GM10847 (cell line): Measurements from ENCODE around the gene KCNK4.

Experiments used
- POLR2A ChIP-seq: IDR thresholded peaks from 2 replicates; pipeline ENCODE4 v1.6.1; 2011; ENCODE audit not compliant: insufficient read length; ENCODE audit errors: extremely low read depth

KCNK4 gene

DNA sequence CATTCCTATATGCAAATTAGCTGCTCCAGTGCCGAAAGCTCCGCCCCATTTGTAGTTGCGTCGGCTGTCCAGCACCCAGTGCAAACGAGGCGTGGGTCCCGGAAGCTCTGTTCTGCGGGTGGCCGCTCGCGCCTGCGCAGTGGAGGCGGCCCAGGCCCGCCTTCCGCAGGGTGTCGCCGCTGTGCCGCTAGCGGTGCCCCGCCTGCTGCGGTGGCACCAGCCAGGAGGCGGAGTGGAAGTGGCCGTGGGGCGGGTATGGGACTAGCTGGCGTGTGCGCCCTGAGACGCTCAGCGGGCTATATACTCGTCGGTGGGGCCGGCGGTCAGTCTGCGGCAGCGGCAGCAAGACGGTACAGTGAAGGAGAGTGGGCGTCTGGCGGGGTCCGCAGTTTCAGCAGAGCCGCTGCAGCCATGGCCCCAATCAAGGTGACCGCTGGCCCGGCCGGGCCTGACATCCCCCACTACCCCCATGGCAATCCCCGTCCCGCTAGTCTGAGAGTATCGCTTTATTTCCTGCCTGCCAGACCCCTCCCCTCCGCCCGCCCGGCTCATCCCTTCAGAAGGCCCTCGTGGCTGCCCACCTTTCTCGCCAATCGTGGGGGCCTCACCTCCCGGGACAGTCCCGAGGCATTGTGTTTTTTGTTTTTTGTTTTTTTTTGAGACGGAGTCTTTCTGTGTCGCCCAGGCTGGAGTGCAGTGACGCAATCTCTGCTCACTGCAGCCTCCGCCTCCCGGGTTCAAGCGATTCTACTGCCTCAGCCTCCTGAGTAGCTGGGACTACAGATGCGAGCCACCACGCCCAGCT, 27.1 kb downstream of the KCNK4 start, which contains the start of gene PRDX5:
Gene PRDX5 (plus strand): TSS at position 161 of the 805 bp plus-strand sequence. CDS start 95 bp downstream, at position 256.
- peak; percentile 76 for TF ChIP-seq POLR2A

DNA sequence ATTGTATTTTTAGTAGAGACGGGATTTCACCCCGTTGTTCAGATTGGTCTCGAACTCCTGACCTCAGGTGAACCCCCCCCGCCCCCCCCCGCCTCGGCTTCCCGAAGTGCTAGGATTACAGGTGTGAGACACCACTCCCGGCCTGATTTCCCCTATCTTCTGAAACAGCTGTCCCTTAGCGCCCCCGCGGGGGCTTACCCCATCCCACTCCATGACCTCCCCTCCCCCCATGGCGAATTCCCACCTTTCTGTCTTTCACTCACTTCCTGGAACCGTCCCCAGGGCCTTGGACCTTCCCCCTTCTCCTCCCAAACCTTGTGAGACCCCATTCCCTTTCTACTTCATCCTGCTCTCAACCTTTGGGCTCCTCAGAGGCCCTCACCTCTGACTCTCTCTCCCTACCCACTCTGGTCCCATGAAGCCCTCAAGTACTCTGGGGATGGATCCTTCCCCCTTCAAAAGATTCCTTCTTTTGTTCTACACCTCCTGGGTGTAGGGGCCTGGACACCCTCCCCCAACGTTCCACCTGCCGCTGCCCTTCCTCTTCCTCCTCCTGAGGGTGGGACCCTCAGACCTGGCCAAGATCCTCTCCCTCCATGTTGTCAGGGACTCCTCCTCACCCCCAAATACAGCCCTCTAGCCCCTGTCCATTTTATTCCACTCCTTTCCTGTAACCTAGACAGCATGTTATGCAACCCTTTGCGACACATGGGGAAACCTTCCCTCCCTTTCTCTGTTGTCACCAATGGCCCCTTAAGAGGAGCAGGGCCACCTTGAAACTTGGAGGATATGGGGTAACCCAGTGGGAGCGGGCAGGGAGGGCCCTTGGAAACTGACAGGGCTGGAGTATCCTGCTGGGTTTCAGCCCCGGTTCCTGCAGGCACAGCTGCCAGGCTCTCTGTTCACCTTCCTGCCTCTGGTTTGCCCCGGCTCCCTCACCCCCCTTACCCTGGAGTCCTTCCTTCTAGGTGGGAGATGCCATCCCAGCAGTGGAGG, 28.0 kb downstream of the KCNK4 start:
- no peak for TF ChIP-seq POLR2A

DNA sequence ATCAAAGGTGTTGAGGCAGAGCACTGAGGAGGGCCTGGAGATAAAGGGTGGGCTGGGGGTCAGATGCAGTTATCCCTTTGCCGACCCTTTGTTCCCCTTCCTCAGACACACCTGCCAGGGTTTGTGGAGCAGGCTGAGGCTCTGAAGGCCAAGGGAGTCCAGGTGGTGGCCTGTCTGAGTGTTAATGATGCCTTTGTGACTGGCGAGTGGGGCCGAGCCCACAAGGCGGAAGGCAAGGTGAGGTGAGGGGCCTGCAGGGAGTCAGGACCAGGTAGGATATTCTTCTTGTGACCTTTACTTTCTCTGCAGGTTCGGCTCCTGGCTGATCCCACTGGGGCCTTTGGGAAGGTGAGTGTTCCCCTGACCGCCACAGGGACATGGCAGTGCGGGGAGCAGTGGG, 29.5 kb downstream of the KCNK4 start:
- TF ChIP-seq POLR2A = no peak

DNA sequence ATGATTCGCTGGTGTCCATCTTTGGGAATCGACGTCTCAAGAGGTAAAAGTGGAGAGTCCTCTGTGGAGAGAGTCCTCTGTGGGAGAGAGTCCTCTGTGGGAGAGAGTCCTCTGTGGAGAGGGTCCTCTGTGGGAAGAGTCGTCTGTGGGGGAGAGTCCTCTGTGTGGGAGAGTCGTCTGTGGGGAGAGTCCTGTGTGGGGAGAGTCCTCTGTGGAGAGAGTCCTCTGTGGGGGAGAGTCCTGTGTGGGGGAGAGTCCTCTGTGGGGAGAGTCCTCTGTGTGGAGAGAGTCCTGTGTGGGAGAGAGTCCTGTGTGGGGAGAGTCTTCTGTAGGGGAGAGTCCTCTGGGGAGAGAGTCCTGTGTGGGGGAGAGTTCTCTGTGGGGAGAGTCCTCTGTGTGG, 29.9 kb downstream of the KCNK4 start:
- TF ChIP-seq POLR2A = no peak

DNA sequence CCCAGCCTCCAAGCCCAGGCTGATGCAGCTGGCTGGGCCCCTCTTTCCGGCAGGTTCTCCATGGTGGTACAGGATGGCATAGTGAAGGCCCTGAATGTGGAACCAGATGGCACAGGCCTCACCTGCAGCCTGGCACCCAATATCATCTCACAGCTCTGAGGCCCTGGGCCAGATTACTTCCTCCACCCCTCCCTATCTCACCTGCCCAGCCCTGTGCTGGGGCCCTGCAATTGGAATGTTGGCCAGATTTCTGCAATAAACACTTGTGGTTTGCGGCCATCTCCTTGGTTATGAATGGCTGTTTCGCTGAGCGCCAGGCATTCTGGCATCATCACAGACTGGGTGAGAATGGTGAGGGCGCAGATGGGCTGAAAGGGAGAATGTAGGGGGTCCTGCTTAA, 30.4 kb downstream of the KCNK4 start:
- no peak for TF ChIP-seq POLR2A

DNA sequence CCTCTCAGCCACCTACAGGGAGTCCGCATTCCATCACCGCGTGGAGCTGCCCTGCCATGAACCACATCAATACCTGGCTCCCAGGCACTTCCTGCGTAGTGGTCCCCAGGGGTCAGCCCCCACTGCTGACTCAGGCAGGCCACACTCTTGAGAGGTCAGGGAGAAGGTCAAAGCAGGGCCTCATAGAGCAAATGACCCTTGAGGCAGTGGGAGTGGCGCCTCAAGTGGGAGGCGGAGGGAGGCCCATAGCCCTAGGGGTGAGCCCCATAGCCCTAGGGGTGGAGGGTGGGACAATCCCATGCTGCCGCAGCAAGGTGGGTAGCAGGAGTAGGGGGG, 31.8 kb downstream of the KCNK4 start:
- TF ChIP-seq POLR2A = no peak

DNA sequence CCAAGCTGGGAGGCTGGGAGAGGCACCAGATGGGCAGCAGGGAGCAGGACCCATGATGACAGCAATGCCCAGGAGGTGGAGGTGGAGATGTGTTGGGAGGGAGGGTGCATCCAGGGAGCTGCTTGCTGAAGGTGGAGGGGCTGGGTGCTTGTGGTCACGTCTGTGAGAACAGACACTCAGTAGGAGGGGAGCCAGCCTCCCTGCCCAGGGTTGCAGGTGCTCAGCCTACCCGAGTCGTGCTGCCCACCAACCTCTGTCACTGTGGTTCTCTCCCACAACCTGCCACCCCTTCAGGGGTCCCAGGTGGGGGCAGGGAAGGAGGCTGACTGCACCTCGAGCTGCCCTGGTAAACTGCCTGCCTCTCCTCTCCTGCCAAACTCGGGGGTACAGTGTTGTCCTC, 32.3 kb downstream of the KCNK4 start:
- TF ChIP-seq POLR2A = no peak

DNA sequence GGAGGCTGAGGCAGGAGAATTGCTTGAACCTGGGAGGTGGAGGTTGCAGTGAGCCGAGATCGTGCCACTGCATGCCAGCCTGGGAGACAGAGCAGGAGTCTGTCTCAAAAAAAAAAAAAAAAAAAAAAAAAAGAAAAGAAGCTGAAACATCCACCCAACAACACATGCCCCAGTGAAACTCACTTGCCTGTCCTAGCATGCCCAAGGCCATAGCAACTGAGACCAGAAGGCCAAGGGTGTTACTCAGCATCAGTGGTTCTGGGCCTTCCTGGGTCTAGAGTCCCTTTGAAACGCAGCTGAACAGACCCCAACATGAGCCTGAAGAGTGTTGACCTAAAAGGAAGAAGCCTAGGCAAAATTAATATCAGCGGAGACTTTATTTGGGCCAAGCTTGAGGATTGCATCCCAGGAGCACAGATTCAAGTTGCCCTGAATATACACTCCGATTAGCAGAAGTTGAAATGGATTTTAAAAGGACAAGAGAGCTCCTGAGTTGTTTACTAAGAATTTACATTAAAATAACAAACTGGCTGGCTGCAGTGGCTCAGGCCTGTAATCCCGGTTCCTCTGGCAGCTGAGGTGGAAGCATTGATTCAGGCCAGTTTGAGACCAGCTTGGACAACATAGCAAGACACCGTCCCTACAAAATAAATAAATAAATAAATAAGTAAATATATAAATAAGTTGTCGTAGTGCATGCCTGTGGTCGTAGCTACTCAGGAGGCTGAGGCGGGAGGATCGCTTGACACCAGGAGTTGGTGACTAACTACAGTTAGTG, 33.8 kb downstream of the KCNK4 start:
- no peak for TF ChIP-seq POLR2A

DNA sequence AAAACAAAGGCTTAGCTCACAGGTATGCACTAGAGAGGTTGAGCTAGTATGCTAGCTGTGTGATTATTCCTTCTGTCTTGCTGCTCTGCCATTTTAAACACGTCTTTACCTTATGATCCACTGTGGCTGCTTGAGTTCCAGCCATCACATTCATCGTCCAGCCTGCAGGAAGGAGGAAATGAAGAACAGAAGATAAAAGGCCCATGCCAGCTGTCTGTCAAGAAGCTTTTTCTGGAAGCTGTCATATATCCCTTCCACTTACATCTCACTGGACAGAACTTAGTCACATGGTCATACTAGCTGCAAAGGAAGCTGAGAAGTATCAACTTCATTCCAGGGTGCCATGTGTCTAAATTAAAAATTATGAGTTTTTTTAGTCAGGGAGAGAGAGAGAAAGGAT, 36.3 kb downstream of the KCNK4 start:
- no peak for TF ChIP-seq POLR2A

DNA sequence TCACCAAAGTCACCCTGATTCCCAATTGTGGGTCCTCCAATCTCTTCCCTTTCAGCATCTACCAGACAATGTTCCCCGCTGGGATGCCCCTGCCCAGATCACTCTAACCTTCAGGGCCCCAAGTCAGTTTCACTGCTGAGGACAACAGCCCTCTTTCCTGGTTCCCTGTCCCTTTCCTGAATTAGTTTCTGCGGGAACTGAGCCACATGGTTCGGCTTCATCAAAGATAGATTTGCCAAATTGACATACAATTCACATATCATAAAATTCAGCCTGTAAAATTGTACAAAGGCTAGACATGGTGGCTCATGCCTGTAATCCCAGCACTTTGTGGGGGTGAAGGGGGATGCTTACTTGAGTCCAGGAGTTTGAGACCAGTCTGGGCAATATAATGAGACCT, 36.9 kb downstream of the KCNK4 start:
- no peak for TF ChIP-seq POLR2A

DNA sequence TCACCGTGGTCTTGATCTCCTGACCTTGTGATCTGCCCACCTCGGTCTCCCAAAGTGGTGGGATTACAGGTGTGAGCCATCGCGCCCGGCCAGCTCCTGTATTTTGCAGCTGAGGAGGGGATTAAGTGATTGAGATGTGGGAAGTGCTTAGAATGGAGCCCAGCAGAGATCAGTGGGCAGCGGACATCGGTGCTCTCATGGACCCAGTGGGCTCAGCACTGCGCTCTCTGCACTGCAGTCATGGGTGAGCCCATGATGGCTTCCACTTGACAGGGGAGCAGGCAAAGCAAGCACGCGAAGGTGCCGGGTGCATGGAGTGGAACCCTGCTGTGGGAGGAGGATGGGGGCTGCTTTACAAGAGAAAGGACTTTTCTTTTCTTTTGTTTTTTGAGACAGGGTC, 39.8 kb downstream of the KCNK4 start:
- no peak for TF ChIP-seq POLR2A

DNA sequence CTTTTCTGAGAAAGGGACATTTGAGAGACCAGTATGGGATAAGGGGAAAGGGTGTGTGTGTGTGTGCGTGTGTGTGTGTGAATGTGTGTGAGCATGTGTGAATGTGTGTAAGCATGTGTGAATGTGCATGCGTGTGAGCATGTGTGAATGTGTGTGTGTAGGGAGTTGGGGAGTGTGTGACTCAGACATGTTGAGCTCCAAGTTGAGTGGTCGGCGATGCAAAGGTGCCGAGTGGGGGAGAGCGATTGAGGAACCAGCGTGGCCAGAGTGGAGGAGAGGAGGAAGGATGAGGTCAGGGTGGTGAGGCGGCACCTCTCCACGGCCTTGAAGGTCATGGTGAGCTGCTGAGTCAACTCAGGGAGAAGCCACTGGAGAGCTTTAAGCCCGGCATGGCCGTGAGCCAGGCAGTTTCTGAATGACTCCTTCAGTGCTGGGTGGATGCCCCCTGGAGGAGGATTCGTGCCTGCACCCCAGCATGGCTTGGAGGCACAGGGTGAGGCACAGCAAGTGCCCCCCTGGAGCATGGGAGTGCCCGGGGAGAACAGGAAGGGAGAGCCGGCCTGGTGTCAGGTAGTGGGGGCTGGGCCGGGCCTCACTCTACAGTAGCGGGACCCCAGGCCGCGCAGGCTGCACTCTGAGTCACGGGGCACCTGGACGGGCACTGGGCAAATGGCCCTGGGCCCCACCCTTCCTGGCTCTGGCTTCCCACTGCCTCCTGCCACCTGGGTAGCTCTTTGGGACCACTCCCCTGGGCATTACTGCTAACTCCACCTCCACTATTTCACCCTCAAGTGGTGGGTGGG, 40.7 kb downstream of the KCNK4 start:
- no peak for TF ChIP-seq POLR2A

DNA sequence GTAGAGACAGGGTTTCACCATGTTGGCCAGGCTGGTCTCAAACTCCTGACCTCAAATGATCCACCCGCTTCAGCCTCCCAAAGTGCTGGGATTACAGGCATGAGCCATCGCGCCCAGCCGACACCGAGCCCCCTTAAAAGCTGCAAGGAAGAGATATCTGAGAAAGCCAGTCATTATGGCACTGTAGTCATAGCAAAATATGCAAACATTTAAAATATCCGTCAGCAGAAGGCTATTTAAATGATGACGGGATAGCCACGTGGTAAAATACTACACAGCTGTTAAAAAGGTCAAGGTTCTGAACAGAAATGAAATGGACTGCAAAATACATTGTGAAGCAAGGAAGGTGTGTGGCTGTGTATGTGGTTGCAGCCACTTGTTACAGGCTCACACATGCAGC, 42.5 kb downstream of the KCNK4 start:
- no peak for TF ChIP-seq POLR2A
